Pancreas (tissue), 10 donors: ENCODE data around the gene UNC13B. TPM values are rescaled to one million over a fixed set of nuclear protein-coding genes. Genes with fewer than 3 reads are reported as not detected.
A peak's percentile ranks its signal among the peaks of the same experiment; 100 is the strongest.

Experiments used
- ATAC-seq, 4 donors: fragments of 200-7000 bp; cut with Tn5 transposase; one replicate each; pipeline versions ENCODE4 v1.8.0 to v1.9.1; 2020; ENCODE audit warnings: mild to moderate bottlenecking in 4 of 4, moderate library complexity in 4 of 4
- DNase-seq, 6 donors: peaks; one replicate each; pipeline ENCODE4 v3.0.0-alpha.2; 2020
- FAIRE-seq: peaks from 2 replicates; lab custom pipeline; 2012; peaks lifted over from hg19 to GRCh38; lab: Jason Lieb, UNC
- H3K27ac ChIP-seq, 4 donors: fragments of 200-600 bp; sonication (generic); 1 replicate in 3 of 4; 2 replicates in 1 of 4; pipeline versions ENCODE4 v1.5.0 to v1.8.0; 2020
- H3K27me3 ChIP-seq, 4 donors: fragments of 200-600 bp; one replicate each; pipeline ENCODE4 v1.8.0; 2021
- H3K36me3 ChIP-seq, 3 donors: fragments of 200-600 bp; sonication (generic) in 1 of 3; one replicate each; pipeline versions ENCODE4 v1.5.0 to v1.8.0; 2020 to 2021
- H3K4me1 ChIP-seq, 3 donors: fragments of 200-600 bp; one replicate each; pipeline ENCODE4 v1.8.0; 2021
- H3K4me3 ChIP-seq, 4 donors: fragments of 200-600 bp; sonication (generic) in 2 of 4; one replicate each; pipeline versions ENCODE4 v1.5.0 to v1.8.0; 2020 to 2021
- H3K9me3 ChIP-seq, 4 donors: fragments of 200-600 bp; one replicate each; pipeline ENCODE4 v1.8.0; 2021
- WGBS, 2 donors: extraction: QIAGEN DNeasy Blood & Tissue Kit; methylation state at CpG; one replicate each; pipeline ENCODE4 v1.1.7; 2013; 5-methylcytosine and 5-hydroxymethylcytosine counted together
- intact Hi-C, 3 donors: fragments of 100-400 bp; cut with DNase I; formaldehyde crosslinking; loops; one replicate each; pipeline versions ENCODE4 v1.11.1 to v1.14.2; 2022
- polyA plus RNA-seq, 2 donors: library from polyadenylated mRNA; stranded (reverse); fragments of 200-250 nt; gene quantifications; one replicate each; pipeline ENCODE4 v1.2.3, GENCODE V29; 2013
- total RNA-seq, 6 donors: library from RNA; stranded (reverse); fragmentation: NEBNext Ultra II Directional in 4 of 6; extraction: Animal tissue kit (Norgen Biotek cat#: 25700) in 4 of 6; gene quantifications; one replicate each; pipeline versions ENCODE4 v1.2.1 to v1.2.4, GENCODE V29; 2021 to 2023
- TF ChIP-seq, protein P1 (sequence below), 4 donors: fragments of 200-600 bp; sonication (generic) in 3 of 4; IDR thresholded peaks; one replicate each; pipeline versions ENCODE4 v1.5.0 to v1.8.0; 2021; ENCODE audit warnings: antibody characterized with exemption in 4 of 4
- donor health status: healthy with polysubstance abuse.
- donor health status: DM: no; HTN: no; CAD: no; lungs with moderate emphysema.
- donor health status: DM: no; HTN: no; CAD: no.
- donor health status: control.
- donor health status: control.
- donor health status: Bipolar disorder and iron deficiency.
- donor health status: DM: yes; HTN: yes; CAD: no.
- donor health status: DM: no; HTN: no; CAD: no.
- donor health status: DM: no; HTN: no; CAD: no.
- donor health status: DM: yes; HTN: yes; CAD: no.

Gene UNC13B
- total and polyA plus RNA-seq, 8 donors, result 13.3 to 33.8 (median 26.1) TPM

DNA sequence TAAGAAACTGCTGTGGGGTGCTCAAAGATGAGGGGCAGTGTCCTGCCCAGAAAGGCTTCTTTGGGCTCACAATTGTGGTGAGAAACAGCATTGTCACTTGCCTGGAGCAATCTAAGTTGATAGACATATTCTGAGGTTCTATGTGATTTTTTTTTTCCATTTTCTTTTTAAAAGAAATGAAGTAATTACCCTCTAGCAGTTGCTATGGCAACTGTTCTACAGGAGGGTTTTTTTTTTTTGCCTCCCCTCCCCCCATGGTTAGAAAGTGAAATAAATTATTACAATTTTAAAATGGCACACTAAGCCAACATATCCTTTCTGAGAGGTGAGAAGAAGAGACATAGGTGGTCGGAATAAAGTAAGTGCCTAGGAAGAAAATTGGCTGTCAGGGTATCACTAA, 127.0 kb downstream of the UNC13B start:
- TF ChIP-seq, protein P1, sequence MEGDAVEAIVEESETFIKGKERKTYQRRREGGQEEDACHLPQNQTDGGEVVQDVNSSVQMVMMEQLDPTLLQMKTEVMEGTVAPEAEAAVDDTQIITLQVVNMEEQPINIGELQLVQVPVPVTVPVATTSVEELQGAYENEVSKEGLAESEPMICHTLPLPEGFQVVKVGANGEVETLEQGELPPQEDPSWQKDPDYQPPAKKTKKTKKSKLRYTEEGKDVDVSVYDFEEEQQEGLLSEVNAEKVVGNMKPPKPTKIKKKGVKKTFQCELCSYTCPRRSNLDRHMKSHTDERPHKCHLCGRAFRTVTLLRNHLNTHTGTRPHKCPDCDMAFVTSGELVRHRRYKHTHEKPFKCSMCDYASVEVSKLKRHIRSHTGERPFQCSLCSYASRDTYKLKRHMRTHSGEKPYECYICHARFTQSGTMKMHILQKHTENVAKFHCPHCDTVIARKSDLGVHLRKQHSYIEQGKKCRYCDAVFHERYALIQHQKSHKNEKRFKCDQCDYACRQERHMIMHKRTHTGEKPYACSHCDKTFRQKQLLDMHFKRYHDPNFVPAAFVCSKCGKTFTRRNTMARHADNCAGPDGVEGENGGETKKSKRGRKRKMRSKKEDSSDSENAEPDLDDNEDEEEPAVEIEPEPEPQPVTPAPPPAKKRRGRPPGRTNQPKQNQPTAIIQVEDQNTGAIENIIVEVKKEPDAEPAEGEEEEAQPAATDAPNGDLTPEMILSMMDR (IDR thresholded peaks at IDR 0.05), result no peak
- no peak for FAIRE-seq
- intact Hi-C loops, result no loop called here

GRCh38 chr9:35293376-35293964, 131.7 kb downstream of the UNC13B start:
- TF ChIP-seq, protein P1 (IDR thresholded peaks at IDR 0.05), result no peak
- H3K9me3 ChIP-seq, result no peaks in the 10 kb centered on the region
- intact Hi-C loops, result no loop called here
- DNase-seq (no peak), FAIRE-seq (no peak), ATAC-seq (no peak)
- WGBS, 2 donors, result 89 to 94% methylated on average over 2 of the region's 2 CpGs
- no peak overlapping the region for H3K27ac ChIP-seq
- H3K4me1 ChIP-seq, result no peaks in the 10 kb centered on the region
- H3K36me3 ChIP-seq, result no peaks in the 10 kb centered on the region
- no peaks in the 10 kb centered on the region for H3K27me3 ChIP-seq
- no peak overlapping the region for H3K4me3 ChIP-seq

More for the DNA sequence above, 127.0 kb downstream of the UNC13B start:
- Histone ChIP-seq H3K4me3 (no peak overlapping the region), H3K36me3 (no peaks in the 10 kb centered on the region), H3K9me3 (no peaks in the 10 kb centered on the region), H3K27me3 (no peaks in the 10 kb centered on the region), H3K27ac (no peak overlapping the region), H3K4me1 (no peaks in the 10 kb centered on the region)
- no peak for ATAC-seq
- no peak for DNase-seq
- 90 to 93% methylated on average over 1 of the region's 1 CpG for WGBS, 2 donors

DNA sequence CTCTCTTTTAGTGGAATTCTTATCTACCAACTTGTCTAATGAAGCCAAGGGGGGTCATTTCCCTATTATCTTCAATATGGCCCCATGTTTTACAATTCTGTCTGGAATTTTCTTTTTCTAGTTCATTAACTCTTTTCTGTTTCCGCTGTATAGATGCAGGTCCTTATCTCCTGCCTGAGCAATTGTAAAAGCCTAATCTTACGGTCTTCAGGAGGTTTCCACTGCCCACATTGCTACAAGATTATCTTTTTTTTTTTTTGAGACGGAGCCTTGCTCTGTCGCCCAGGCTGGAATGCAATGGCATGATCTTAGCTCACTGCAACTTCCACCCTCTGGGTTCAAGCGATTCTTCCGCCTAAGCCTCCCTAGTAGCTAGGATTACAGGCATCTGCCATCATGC, 132.3 kb downstream of the UNC13B start:
- Histone ChIP-seq H3K27me3 (no peaks in the 10 kb centered on the region), H3K4me3 (no peak overlapping the region), H3K27ac (no peak overlapping the region), H3K4me1 (no peaks in the 10 kb centered on the region), H3K9me3 (no peaks in the 10 kb centered on the region), H3K36me3 (no peaks in the 10 kb centered on the region)
- DNase-seq (no peak), ATAC-seq (no peak), FAIRE-seq (no peak)
- TF ChIP-seq, protein P1 (IDR thresholded peaks at IDR 0.05), result no peak
- 91 to 95% methylated on average over 6 of the region's 6 CpGs for WGBS, 2 donors
- intact Hi-C loops, result no loop called here

DNA sequence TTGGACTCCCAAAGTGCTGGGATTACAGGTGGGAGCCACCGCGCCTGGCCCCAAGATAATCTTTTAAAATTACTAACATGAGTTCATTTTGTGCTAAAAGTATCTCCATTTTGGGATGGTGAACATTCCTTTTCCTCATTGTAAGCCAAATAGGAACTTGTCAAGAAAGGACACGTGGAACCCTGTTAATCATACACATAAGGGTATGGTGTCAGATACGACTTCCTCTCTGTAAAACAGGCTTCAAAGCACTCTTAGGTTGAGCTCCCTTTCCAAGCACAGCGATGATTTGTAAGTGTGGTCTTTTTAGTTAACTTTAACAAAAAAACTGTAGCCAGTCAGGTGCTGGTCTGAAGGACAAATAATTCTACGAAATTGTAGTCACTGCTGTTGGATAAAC, 132.7 kb downstream of the UNC13B start:
- DNase-seq, result no peak
- H3K4me1 ChIP-seq, result no peaks in the 10 kb centered on the region
- H3K27me3 ChIP-seq, result no peaks in the 10 kb centered on the region
- no peaks in the 10 kb centered on the region for H3K9me3 ChIP-seq
- H3K36me3 ChIP-seq, result no peaks in the 10 kb centered on the region
- FAIRE-seq, result no peak
- intact Hi-C loops, result no loop called here
- TF ChIP-seq, protein P1 (IDR thresholded peaks at IDR 0.05), result no peak
- H3K27ac ChIP-seq, result no peak overlapping the region
- WGBS, 2 donors, result 88 to 89% methylated on average over 6 of the region's 6 CpGs
- H3K4me3 ChIP-seq, result no peak overlapping the region
- no peak for ATAC-seq

DNA sequence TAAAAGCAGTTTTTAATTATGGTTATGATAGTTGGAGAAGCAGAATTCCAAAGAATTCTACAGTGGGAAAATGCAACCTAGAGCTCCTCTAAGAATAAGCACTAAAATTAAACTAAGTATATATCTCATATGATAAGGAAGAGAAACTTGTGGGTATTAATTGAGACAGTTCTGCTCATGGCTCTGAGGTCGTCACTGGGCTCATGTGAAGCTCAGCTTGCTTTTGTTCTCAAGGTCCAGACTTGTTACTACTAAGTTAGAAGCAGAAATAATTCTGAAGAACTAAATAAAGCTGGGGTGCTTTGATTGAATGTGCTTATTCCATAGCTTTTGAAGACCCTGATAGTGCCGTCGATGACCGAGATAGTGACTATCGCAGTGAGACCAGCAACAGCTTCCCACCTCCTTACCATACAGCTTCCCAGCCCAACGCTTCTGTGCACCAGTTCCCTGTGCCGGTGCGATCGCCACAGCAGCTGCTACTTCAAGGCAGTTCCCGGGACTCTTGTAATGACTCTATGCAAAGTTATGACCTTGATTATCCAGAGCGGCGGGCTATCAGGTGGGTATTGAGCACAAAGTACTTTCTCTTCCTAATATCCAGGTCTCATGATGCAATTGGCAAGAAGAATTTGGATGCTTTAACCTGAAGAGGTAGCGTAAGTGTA, 133.7 kb downstream of the UNC13B start:
- WGBS, 2 donors, result 43 to 45% methylated on average over 13 of the region's 13 CpGs
- no peak for FAIRE-seq

More for the DNA sequence above, 133.7 kb downstream of the UNC13B start:
- Histone ChIP-seq H3K27ac (no peak overlapping the region), H3K36me3 (no peaks in the 10 kb centered on the region), H3K27me3 (no peaks in the 10 kb centered on the region), H3K4me3 (no peak overlapping the region), H3K9me3 (no peaks in the 10 kb centered on the region), H3K4me1 (no peaks in the 10 kb centered on the region)
- intact Hi-C loops, result no loop called here
- ATAC-seq (peak; percentile 71 to 91 (median 89)), DNase-seq (peak; percentile 23 to 62 (median 38))
- TF ChIP-seq, protein P1 (IDR thresholded peaks at IDR 0.05), result no peak
